GM23338 (cell line): ENCODE measurements around the gene RUNX1.

Experiments
- EZH2 ChIP-seq: fragments of 200-600 bp; sonication (generic); IDR thresholded peaks from one replicate; pipeline ENCODE4 v1.8.0; 2017; ENCODE audit warnings: antibody characterized with exemption, mild to moderate bottlenecking, low read depth; ENCODE audit not compliant: unreplicated experiment
- EZH2phosphoT487 ChIP-seq: fragments of 200-600 bp; sonication (generic); IDR thresholded peaks from one replicate; pipeline ENCODE4 v1.8.1; 2018; ENCODE audit warnings: antibody characterized with exemption; ENCODE audit not compliant: unreplicated experiment
- POLR2AphosphoS5 ChIP-seq: IDR thresholded peaks from 2 replicates; pipeline ENCODE4 v1.6.1; 2016; ENCODE audit warnings: antibody characterized with exemption, low read depth
- TF ChIP-seq, protein P1 (sequence below), 2 experiments: fragments of 200-600 bp in 1 of 2; sonication (generic) in 1 of 2; conservative IDR thresholded peaks; 2 replicates each; pipeline versions ENCODE4 v1.5.1 to v1.6.1; 2016 to 2017; ENCODE audit warnings: antibody characterized with exemption in 2 of 2, low read depth in 2 of 2, mild to moderate bottlenecking in 2 of 2, moderate library complexity in 1 of 2

DNA sequence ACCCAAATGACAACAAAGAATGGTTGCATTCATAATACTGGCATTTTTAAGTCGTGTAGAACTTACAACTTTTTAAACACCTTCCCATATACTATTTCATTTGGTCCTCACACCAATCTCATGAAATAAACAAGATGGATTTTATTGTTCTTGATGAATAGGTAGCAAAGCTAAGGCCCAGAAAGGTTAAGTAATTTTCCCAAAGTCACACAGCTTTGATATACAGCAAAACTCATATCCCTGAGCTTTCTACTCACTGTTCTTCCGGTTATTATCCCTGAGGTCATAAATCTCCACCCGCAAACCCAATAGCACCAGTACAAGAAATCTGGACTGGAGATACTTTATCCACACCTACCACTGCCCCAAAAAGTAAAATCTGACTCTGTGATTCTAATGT lies 186.2 kb downstream of the RUNX1 start:
- TF ChIP-seq, protein P1, sequence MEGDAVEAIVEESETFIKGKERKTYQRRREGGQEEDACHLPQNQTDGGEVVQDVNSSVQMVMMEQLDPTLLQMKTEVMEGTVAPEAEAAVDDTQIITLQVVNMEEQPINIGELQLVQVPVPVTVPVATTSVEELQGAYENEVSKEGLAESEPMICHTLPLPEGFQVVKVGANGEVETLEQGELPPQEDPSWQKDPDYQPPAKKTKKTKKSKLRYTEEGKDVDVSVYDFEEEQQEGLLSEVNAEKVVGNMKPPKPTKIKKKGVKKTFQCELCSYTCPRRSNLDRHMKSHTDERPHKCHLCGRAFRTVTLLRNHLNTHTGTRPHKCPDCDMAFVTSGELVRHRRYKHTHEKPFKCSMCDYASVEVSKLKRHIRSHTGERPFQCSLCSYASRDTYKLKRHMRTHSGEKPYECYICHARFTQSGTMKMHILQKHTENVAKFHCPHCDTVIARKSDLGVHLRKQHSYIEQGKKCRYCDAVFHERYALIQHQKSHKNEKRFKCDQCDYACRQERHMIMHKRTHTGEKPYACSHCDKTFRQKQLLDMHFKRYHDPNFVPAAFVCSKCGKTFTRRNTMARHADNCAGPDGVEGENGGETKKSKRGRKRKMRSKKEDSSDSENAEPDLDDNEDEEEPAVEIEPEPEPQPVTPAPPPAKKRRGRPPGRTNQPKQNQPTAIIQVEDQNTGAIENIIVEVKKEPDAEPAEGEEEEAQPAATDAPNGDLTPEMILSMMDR (conservative IDR thresholded peaks at IDR 0.05; ENCODE audit: low read depth in 2 of 2) = no peak
- no peak for TF ChIP-seq POLR2AphosphoS5
- TF ChIP-seq EZH2phosphoT487 = no peak
- TF ChIP-seq EZH2 = no peak
